ENCODE data around the gene ITGB5.

DNA sequence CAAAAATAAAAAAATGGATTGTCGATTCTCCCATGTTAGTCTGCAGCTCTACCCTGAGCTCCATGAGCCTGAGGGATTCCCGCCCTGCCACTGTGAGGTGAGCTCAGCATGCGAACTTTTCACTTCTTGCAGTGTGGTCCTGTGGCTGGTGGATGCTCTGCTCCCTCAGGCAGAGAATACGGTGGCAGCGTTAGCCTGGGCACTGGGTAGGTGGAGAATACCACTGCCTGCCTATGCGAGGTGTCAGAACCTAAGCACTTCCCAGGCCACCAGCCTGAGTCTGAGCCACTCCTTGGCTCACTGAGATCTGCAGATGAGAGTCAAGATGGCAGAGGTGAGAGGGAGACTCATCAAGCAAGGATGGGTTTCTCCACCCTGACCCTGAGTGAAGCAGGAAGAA, 70.1 kb downstream of the ITGB5 start:
- TF ChIP-seq YY1 (IDR thresholded peaks at IDR 0.05; ENCODE audit: extremely low read depth, insufficient replicate concordance, low read depth, low read length), result no peak
- TF ChIP-seq, protein P1, sequence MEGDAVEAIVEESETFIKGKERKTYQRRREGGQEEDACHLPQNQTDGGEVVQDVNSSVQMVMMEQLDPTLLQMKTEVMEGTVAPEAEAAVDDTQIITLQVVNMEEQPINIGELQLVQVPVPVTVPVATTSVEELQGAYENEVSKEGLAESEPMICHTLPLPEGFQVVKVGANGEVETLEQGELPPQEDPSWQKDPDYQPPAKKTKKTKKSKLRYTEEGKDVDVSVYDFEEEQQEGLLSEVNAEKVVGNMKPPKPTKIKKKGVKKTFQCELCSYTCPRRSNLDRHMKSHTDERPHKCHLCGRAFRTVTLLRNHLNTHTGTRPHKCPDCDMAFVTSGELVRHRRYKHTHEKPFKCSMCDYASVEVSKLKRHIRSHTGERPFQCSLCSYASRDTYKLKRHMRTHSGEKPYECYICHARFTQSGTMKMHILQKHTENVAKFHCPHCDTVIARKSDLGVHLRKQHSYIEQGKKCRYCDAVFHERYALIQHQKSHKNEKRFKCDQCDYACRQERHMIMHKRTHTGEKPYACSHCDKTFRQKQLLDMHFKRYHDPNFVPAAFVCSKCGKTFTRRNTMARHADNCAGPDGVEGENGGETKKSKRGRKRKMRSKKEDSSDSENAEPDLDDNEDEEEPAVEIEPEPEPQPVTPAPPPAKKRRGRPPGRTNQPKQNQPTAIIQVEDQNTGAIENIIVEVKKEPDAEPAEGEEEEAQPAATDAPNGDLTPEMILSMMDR (IDR thresholded peaks at IDR 0.05 in 2 of 3, conservative IDR thresholded peaks at IDR 0.05 in 1 of 3; ENCODE audit: borderline replicate concordance in 1 of 3, insufficient read depth in 1 of 3, low read depth in 2 of 3, low read length in 2 of 3), result no peak
- no peak for TF ChIP-seq EZH2 (IDR thresholded peaks at IDR 0.05)
- TF ChIP-seq JUND (IDR thresholded peaks at IDR 0.05), result no peak
- TF ChIP-seq, protein P2, sequence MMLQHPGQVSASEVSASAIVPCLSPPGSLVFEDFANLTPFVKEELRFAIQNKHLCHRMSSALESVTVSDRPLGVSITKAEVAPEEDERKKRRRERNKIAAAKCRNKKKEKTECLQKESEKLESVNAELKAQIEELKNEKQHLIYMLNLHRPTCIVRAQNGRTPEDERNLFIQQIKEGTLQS (IDR thresholded peaks at IDR 0.05), result no peak
- TF ChIP-seq EZH2phosphoT487 (IDR thresholded peaks at IDR 0.05; ENCODE audit: borderline replicate concordance), result no peak
- TF ChIP-seq TCF7L2 (IDR thresholded peaks at IDR 0.05; ENCODE audit: borderline replicate concordance, extremely low read depth, insufficient read depth, insufficient read length), result no peak
- TF ChIP-seq ZNF274 (IDR thresholded peaks at IDR 0.05; ENCODE audit: low read depth, low read length), result no peak
- no peak for TF ChIP-seq POLR2AphosphoS5 (IDR thresholded peaks at IDR 0.05; ENCODE audit: low read depth, low read length)
